ENCODE measurements around the gene PPP2R5C.

GRCh38 chr14:101891471-101891870, 130.0 kb downstream of the PPP2R5C start:
- TF ChIP-seq POLR2A (IDR thresholded peaks at IDR 0.05) (no peak), CTCF (IDR thresholded peaks at IDR 0.05) (no peak), EP300 (IDR thresholded peaks at IDR 0.05) (no peak)
